ENCODE results near the gene CREB5.

DNA sequence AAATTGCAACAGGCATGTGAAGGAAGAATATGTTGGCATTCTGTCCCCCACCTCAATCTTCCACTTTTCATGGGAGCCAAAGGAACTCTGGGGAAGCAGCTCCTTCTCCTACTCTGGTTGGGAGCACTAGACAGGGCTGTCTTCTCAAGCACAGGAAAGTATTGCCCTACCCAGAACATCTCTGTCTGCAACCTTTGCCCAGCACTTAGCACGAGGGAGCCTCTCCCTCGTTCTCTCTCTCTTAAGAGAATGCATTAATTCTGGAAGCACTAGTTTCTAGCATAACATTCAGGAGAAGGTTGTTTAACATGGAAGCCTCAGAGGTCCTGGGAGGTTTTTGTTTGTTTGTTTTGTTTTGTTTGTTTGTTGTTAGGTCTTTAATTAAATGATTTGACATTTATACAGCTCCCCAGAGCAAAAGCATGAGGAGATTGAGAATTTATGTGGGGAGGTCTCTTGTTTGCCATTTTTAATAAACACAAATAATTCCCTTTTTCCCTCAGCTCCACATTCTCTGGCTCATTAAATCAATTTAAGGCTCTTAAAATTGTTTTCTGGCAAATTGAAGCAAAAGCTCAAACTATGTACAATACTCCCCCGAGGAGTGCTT, 305.2 kb downstream of the CREB5 start:
- TF ChIP-seq POLR2A (IDR thresholded peaks at IDR 0.05): no peak
- TF ChIP-seq, protein P1, sequence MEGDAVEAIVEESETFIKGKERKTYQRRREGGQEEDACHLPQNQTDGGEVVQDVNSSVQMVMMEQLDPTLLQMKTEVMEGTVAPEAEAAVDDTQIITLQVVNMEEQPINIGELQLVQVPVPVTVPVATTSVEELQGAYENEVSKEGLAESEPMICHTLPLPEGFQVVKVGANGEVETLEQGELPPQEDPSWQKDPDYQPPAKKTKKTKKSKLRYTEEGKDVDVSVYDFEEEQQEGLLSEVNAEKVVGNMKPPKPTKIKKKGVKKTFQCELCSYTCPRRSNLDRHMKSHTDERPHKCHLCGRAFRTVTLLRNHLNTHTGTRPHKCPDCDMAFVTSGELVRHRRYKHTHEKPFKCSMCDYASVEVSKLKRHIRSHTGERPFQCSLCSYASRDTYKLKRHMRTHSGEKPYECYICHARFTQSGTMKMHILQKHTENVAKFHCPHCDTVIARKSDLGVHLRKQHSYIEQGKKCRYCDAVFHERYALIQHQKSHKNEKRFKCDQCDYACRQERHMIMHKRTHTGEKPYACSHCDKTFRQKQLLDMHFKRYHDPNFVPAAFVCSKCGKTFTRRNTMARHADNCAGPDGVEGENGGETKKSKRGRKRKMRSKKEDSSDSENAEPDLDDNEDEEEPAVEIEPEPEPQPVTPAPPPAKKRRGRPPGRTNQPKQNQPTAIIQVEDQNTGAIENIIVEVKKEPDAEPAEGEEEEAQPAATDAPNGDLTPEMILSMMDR (IDR thresholded peaks at IDR 0.05): no peak
- TF ChIP-seq POLR2AphosphoS5 (IDR thresholded peaks at IDR 0.05): no peak
